Bone marrow (tissue), 2 donors: Measurements from ENCODE around the gene ZNF23.
"Not testable (repeated sequence)": the region's sequence is repeated elsewhere in the genome, so short reads cannot be mapped to it uniquely, and the experiment has no call there.

Experiments used
- DNase-seq, 2 donors: peaks; one replicate each; lab custom pipeline; 2025; lab: John Stamatoyannopoulos, UW

ZNF23 gene

DNA sequence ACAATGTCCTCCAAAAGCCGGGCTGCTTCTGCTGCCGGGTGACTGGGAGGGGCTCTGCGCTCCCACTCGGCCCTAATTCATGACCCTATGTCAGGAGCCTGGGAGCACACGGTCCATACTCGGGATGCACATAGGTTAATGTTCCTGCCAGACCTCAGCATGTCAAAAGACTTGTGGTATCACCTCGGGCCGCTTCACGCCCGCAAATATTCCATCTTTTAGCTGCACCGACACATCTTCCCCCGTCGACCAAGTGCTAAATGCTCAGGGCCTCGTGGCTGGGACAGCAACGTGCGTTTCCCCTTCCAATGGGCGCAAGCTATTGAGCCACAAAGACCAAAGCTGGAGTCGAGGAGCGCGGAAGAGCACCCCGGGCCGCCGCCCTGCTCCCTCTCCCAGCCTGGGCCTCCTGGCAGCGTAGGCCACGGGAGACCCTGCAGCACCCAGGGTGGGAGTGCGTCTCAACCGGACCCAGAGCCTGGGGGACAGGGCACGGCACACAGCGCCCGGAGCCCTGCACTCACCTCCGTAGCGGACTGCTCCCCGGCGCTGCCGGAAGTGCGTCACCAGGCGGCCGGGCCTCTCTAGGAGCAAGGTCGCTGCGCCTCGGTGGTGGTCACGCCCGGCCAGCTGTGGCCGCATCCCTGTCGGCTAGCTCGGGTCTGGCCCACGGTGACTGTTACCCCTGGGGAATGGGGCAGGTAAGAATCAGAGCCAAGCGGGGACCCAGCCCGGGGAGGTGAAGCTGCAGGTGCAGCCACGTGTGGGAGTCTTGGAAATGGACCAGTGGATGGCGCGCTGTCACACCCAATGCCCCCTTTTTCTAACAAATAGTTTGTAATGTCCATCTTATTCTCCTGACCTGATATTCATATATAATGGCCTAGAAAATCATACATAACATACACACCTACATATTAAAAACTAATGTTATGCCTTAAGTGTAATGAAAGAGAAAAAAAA, at the start of gene ZNF23:
ZNF23 (minus strand) TSS at position 562 of the 963 bp plus-strand sequence. CDS start 5,451 bp downstream, outside the sequence.
- DNase-seq, result peak; percentile 24 to 70

DNA sequence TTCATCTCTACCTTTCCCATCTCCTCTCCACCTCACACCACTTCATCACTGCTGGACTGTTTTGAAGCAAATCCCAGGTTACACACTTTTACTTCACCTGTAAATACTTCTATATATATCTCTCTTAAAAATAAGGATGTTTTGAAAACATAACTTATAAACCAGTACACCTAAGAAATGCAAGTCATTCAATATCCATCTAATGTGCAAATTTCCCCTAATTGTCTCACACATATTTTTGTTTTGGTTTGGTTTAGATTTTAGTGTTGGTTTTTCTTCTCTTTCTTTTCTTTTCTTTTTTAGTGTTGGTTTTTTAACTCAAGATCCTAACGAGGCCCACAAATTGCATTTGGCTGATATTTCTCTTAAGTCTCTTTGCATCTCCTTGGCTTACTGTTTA, 45.0 kb upstream of the ZNF23 start:
- DNase-seq, result no peak

DNA sequence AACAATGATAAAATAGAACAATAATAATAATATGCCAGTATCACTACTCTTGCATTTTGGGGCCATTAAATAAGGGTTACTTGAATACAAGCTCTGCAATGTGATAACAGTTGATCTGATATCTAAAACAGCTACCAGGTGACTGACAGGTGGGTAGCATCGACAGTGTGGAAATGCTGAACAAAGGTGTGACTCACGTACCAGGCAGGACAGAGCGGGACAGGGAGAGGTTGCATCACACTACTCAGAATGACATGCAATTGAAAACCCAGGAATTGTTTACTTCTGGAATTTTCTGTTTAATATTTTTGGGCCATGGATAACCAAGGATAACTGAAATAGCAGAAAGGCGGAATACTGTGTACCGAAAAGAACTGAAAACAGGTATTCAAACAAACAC, 42.9 kb upstream of the ZNF23 start:
- no peak for DNase-seq

DNA sequence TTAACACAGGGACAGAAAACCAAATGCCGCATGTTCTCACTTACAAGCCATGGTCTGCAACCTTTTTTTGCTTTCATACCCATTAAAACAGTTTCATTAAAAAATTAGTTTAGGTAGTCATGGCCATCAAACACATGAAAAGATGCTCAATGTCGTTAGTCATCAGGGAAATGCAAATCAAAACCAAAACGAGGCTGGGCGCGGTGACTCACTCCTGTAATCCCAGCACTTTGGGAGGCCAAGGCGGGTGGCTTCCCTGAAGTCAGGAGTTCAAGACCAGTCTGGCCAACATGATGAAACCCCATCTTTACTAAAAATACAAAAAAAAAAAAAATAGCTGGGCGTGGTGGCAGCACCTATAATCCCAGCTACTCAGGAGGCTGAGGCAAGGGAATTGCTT, 42.0 kb upstream of the ZNF23 start:
- DNase-seq, result not testable (repeated sequence)

DNA sequence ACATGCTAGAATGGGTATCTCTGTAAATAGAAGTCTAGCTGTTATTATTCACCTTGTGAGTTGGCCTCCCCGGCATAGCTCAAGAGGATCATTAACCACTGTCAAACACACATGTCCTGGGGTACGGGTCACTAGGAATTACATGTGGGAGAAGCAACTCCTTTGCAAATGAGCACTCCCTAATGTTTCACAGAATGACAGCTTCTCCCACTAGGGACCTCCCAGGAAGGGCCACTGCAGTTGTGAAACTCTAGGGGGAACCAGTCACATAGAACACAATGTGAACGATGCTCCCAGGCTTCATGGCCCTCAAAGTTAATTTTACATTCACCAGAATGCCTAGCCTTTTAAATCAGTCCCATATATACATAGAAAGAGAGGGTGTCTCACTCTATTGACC, 39.5 kb upstream of the ZNF23 start:
- no peak for DNase-seq

DNA sequence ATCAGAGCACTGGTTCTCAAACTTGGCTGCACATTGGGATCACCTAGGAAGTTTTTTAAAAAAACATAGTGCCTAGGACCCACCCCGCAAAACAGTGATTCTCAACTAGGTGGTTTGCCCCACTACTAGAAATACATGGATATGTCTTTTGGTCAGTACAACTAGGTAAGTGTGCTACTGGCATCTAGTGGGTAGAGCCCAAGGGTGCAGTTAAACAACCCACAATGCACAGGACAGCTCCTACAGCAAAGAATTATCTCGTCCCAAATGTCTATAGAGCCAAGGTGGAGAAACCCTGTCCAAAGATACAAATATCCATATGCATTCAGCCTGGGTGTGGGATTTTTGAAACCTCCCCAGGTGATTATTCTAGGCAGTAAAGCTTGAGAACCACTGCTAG, 38.9 kb upstream of the ZNF23 start:
- DNase-seq, result no peak

DNA sequence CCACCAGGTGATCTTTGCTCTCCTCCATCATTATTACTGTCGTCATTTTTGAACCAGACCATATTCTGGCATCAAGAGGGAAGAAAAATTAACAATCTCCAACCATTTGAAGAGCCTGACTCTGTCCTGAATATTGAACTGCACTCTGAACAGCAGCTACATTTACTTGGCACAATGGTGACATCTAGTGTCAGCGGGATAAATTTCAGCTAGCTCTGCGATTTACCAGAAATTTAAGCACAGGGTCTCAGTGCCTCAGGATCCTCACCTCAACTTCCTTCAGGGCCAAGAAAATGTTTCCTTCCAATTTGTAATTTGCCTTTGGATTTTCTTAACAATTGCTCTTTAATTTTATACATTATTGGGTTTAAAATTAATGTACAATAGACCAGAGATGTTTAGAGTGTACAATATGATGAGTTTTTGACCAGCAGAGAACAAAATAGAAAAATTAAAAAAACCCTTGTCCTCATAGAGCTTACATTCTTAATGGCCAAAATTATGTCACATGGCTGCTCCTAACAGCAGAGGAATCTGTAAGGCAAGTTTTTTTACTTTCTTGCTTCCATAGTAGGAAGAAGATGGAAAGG, 37.8 kb upstream of the ZNF23 start:
- DNase-seq, result peak in 1 of 2 donors; percentile 50

DNA sequence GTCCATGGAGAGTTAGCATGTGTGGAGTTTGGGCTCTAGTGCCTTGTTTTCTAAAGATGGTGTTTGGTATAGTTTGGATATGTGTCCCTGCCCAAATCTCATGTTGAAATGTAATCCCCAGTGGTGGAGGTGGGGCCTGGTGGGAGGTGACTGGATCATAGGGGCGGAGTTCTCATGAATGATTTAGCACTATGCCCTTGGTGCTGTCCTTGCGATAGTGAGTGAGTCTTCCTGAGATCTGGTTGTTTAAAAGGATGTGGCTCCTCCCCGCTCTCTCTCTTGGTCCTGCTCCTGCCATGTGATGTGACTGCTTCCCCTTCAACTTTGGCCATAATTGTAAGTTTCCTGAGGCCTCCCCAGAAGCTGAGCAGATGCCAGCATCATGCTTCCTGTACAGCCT, 36.0 kb upstream of the ZNF23 start:
- no peak for DNase-seq

DNA sequence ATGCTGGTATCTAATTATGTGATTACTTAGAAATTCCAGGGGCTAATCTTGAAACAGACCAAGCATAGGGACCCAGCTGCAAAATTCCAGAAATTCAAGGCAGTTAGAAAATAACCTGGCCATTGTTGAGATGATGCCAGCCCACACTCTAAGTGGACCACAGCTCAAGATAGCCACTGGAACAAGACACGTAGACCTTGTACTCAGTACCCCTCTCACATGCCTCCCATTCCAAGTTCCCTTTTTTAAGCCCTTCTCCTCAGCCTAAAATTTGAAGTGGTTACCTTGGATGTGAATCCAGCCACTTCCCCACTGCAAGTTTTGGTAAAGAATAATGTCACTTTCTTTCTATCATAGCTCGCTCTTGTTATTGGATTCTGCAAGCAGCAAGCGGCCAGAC, 31.2 kb upstream of the ZNF23 start:
- DNase-seq, result no peak

DNA sequence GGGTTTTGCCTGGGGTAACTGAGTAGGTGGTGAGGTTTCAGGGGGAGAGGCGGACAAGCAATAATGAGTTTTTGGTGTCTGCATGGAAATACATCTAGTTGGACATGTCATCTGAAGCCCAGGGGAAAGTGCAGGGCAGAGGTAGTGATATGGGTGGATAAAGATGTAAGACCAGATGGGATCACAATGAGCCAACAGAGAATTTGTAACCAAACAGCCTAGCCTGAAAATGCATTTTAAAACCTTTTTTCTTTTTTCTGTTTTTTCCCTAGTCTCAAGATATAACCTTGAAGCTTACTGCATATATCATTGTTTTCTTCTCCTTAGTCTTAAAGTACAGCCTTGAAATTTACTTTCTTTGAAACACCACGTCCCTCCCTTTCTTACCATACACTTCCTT, 30.7 kb upstream of the ZNF23 start:
- no peak for DNase-seq

DNA sequence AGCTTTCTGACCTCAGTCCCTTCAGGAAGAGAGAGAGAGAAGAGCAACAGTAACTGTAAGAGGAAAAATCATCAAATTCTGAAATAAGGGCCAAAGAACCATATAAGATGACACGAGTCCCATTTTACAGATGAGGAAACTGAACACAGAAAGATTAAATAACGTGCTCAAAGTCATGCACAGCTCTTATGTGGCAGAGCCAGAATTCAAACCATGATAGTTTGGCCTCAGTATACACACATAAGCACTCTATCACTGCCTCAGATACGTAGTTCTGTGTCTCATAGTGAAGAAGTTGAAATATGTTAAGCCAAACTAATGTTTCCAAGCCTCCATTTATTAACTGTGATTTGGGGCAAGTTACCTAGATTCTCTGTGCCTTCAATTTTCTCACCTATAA, 29.0 kb upstream of the ZNF23 start:
- DNase-seq, result no peak

DNA sequence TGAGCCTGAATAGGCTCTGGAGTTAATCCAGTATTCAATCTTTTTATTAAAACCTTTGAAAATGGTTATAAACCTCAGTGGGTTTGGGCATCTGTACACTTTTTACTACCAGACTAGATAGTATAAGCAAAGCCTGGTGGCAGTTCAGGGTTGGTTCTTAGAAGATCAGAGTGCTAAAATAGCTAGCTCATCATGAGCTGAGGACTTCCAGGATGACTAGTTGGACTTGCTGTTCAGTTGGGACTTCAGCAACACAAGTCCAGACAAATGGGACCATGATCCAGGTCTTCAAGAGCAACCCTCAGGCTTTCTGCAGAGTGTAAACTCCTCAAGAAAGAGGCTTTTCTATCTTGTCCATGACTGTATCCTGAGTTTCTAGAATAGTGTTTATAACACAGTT, 28.3 kb upstream of the ZNF23 start:
- DNase-seq, result no peak

DNA sequence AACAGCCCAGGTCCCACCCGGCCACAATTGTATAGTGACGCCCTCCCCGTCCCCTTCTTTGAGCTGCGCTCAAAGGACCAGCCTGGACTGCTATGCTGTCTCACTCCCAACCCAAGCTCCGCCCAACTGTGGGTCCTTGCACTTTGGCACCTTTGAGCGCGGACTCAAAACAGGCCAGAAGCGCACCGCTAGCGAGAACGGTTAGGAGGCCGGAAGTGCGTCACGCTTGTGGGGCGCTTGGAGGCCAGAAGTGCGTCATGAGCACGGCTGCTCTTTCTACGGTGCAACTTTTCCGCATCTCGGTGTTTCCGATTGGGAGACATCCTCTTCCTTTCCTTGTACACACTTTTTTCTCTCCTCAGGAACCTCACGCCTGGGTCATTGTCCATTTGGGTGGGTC, 27.1 kb upstream of the ZNF23 start, which contains the start of gene ZNF19:
ZNF19 (minus strand) TSS at position 203 of the 400 bp plus-strand sequence. CDS start 7,210 bp downstream, outside the sequence.
- no peak for DNase-seq

DNA sequence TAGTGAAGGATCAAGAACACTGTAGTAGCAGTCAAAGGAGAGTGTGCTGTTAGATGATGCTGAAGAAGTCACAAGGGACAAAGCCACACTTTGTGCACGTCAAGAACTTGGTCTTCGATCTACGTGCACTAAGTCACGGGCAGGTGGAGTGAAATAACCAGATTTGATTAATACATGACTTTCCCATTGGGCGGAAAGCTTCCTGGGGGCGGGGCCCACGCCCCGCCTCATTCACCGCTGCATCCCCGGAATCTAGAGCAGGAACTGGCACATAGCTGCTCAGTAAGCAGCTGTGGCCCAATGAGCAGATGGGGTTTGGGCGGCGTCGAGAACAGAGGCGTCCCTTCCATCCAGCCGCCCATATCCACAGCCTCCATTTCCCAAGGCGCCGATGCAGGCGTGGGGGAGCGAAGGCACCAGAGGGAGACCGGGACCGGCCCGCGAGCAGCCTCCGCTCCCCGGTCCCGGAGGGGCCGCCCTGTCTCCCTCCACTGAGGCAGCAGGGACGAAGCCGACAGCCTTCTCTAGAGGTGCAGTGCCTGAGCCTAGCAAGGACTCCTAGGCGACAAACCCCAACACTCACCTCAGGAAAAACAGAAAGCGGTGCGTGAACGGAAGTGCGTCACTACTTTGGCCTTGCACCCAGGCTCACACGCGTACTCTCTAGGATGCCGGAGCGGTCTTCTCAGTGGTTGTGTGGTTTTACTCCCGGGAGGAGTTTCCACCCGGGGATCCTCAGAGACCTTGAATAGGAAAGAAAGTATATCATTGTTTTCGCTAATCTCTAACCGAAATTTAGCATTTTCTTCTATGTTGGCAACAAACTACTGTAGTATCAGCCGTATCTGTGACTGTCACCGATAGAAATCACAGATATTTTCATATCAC, 22.2 kb upstream of the ZNF23 start:
- peak; percentile 44 to 79 for DNase-seq

DNA sequence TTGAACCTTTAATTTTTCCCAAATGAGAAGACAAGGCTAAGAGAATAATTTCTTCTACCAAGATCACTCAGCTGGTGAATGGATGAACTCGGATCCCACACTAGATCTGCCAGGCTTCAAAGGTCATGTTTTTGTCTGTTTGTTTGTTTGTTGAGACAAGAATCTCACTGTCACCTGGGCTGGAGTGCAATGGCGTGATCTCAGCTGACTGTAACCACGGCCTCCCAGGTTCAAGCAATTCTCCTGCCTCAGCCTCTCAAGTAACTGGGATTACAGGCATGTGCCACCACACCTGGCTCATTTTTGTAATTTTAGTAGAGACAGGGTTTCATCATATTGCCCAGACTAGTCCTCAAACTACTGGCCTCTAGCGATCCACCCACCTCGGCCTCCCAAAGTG, 20.5 kb upstream of the ZNF23 start:
- DNase-seq, result no peak

DNA sequence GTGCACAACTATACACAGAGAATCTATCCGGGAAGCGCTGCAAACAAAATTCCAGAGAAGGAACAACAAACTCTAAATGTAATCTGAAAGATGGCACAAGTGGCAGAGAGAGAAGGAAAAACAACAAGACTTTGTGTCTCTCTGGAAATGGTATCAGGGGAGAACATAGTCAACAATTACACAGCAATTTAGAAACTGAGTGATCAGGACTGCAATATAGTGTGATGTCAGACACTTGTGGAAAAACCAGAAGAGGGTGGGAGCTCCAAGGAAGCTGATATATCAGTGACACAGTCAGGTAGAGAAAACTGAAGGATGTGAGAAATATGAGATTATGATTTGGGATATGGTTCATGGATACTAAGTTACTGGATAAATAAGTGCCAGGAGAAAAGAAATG, 18.9 kb upstream of the ZNF23 start:
- DNase-seq, result no peak

DNA sequence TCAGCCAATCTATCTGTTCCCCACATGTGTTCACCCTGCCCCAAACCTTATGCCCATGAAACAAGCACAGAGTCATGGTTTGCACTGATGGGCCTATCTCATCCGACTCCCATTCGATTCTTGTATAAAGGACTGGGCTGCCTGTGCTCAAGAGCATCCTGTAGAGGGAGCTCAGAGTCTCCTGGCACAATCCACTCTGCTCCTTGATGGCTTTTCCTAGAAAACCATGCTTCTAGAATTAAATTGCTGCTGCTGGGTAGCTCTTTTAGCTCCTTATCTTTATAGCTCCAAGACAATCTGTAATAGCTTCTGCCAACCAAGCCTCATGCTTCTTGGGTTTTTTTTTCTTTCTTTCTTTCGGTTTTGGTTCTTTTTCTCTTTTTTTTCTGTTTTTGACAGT, 17.4 kb upstream of the ZNF23 start:
- no peak for DNase-seq

DNA sequence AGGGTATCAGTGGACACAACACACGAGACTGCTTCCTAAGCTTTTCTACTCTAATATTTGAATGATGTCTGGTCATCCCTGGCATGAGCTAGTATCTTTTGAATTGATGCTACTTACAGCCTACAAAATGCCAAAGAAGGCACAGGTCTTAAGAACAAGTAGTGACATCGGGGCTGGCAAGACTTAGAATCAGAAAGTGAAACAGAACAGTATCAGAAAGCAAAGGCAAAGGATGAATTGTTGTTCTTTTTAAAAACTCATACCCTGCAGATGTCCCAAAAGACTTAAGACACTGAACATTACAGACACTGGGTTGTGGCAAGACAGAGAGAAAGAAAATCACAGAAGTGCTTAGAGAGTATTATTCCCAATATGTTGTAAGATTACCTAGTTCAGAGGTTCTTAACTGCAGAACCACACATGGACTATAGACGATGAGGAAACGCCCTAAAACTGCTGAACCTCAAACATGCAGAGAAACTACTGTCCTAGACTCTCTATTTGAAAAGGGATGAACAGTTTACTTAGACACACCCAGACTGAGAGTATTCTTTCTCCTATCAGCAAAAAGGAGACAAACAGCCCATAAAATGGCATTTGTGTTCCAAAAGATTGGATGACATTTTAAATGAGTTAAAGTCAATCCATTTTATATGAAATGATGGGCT, 14.5 kb upstream of the ZNF23 start:
- DNase-seq, result no peak

DNA sequence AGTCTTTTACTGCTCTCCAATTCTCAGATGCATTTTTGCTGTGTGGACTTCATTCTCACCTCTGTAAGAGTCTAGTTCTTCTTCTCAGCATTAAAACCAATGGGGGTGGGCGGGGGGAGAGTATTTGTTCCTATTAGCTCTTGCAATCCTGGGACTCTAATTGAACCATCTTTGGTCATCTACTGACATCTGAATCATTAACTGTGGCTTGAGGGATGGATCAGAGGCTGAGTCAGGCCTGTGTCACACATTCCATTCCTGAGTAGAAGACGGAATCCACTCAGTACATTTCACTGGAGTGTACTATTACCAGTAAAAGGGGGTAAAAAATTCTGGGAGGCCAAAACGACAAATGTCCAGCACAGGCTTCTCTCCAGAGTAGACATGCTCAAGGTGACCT, 12.8 kb upstream of the ZNF23 start:
- no peak for DNase-seq

DNA sequence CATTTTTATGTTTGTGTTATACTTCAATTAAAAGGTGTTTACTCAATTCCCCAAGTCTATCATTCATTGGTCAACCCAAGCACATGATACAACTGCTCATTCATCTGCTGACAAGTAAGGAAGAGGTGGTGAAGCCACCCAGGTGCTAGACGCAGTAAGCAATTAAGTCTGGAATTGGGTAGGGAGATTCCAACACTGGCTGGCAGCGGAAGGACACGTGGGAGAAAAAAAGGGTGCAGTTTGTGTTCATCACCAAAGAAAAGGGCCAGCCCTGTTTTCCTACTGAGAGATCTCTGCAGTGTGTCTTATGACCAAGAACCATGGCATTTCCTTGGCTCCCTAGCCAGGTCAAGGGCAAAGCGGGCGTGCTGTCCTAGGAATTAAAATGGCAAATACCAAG, 11.8 kb upstream of the ZNF23 start:
- no peak for DNase-seq

DNA sequence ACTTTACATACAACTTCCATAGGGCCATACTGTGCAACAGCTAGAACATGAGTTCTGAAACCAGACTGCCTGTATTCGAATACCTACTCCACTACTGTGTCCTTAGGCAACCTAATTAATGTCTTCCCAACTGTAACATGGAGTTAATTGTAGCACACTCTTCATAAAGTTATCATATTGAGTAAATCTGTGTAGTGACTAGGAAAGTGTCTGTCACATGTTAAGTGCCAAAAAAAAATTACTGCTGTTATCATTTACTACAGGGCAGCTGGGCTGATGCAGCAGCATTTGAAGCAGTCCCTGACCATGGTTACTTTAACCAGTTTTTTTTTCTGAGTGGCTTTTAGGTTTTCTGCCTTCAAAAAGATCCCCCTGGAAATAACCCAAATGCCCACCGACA, 10.9 kb upstream of the ZNF23 start:
- no peak for DNase-seq

DNA sequence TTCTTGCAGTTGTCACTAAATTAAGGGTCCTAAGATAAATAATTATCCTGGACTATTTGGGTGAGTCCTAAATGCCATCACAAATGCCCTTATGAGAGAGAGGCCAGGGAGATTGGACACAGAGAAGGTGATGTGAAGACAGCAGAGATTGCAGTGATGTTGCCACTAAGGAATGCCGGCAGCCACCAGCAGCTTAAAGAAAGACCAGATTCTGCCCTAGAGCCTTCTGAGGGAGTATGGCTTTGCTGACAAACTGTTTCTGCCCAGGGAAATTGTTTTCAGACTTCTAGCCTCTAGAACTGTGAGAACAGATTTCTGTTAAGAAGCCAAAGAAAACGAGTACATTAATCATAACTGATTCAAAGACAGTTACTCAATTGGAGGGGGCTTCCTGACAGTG, 10.0 kb upstream of the ZNF23 start:
- DNase-seq, result no peak
